HepG2 (cell line): ENCODE measurements around the gene TNFRSF11A. TPM values are rescaled to one million over a fixed set of nuclear protein-coding genes. Genes with fewer than 3 reads are reported as not detected.

Experiments
- ATAC-seq: fragments of 200-7000 bp; cut with Tn5 transposase; 3 replicates; pipeline ENCODE4 v1.9.1; 2020; ENCODE audit warnings: mild to moderate bottlenecking, moderate library complexity
- BruUV-seq: library from RNA; stranded (reverse); fragments of 400-500 nt; replicated peaks from 2 replicates; lab custom pipeline; 2021; lab: Mats Ljungman, UMichigan
- CTCF ChIA-PET: fragments of 300-600 bp; formaldehyde crosslinking; extraction: SDS; loops from one replicate; lab custom pipeline; 2021; ENCODE audit warnings: low total read pairs, inconsistent platforms, low intra/inter-chr PET ratio; lab: Yijun Ruan, JAX
- POLR2A ChIA-PET: fragments of 350-600 bp; sonication (Branson Sonifier 250); formaldehyde crosslinking; loops from one replicate; lab custom pipeline; 2020; ENCODE audit warnings: antibody characterized with exemption, inconsistent platforms; lab: Yijun Ruan, JAX
- DNase-seq: peaks from one replicate; pipeline ENCODE4 v3.0.0-alpha.2; 2015; ENCODE audit warnings: low spot score
- FAIRE-seq: peaks from 3 replicates; lab custom pipeline; 2011; peaks lifted over from hg19 to GRCh38; lab: Jason Lieb, UNC
- H2AFZ ChIP-seq: one replicate; pipeline ENCODE4 v1.6.1; 2011; ENCODE audit warnings: low read length, inconsistent platforms
- H3K27ac ChIP-seq: fragments of 300-600 bp; 3 replicates; pipeline ENCODE4 v1.8.0; 2011; ENCODE audit warnings: mixed run types, mild to moderate bottlenecking, mixed read lengths, low read length, inconsistent platforms; ENCODE audit not compliant: insufficient read depth; ENCODE audit errors: extremely low read length
- H3K27me3 ChIP-seq, 2 experiments: fragments of 200-600 bp in 1 of 2; 2 replicates in 1 of 2; 3 replicates in 1 of 2; pipeline versions ENCODE4 v1.6.0 to v1.8.0; 2011; ENCODE audit warnings: low read length in 2 of 2, mild to moderate bottlenecking in 2 of 2, moderate library complexity in 2 of 2, inconsistent platforms in 1 of 2; ENCODE audit not compliant: insufficient read depth in 2 of 2, control insufficient read depth in 1 of 2
- H3K36me3 ChIP-seq, 2 experiments: fragments of 200-600 bp in 1 of 2; replicated peaks in 1 of 2; 2 replicates in 1 of 2; 3 replicates in 1 of 2; pipeline versions ENCODE4 v1.5.1 to v1.8.0; 2011; ENCODE audit warnings: low read length in 2 of 2, inconsistent platforms in 1 of 2; ENCODE audit not compliant: insufficient read depth in 2 of 2, control insufficient read depth in 1 of 2
- H3K4me1 ChIP-seq: 2 replicates; pipeline ENCODE4 v1.5.1; 2012; ENCODE audit warnings: low read length, inconsistent platforms; ENCODE audit not compliant: insufficient read depth
- H3K4me2 ChIP-seq: 2 replicates; pipeline ENCODE4 v1.6.0; 2011; ENCODE audit warnings: low read depth, low read length, inconsistent platforms
- H3K4me3 ChIP-seq, 3 experiments: fragments of 200-600 bp in 1 of 3; sonication (generic), shearing (Covaris generic) in 1 of 3; replicated peaks in 1 of 3; 2 replicates each; pipeline ENCODE4 v1.5.1; 2011 to 2016; ENCODE audit warnings: low read length in 3 of 3, inconsistent platforms in 2 of 3, low read depth in 2 of 3, mild to moderate bottlenecking in 2 of 3, control low read depth in 1 of 3, mixed read lengths in 1 of 3; ENCODE audit not compliant: insufficient read depth in 1 of 3
- H3K79me2 ChIP-seq: one replicate; pipeline ENCODE4 v1.6.1; 2011; ENCODE audit warnings: low read length, inconsistent platforms; ENCODE audit not compliant: insufficient read depth
- H3K9ac ChIP-seq: 2 replicates; pipeline ENCODE4 v1.6.0; 2011; ENCODE audit warnings: mild to moderate bottlenecking, low read depth, low read length, inconsistent platforms; ENCODE audit not compliant: insufficient read depth
- H3K9me3 ChIP-seq: 2 replicates; pipeline ENCODE4 v1.5.1; 2012; ENCODE audit warnings: mild to moderate bottlenecking, low read length
- H4K20me1 ChIP-seq: 2 replicates; pipeline ENCODE4 v1.6.0; 2011; ENCODE audit warnings: inconsistent platforms, mild to moderate bottlenecking, low read length, moderate library complexity; ENCODE audit not compliant: insufficient read depth
- HDAC1 ChIP-seq: sonication (generic); formaldehyde crosslinking; IDR thresholded peaks from 2 replicates; pipeline ENCODE4 v1.5.1; 2020; ENCODE audit warnings: mild to moderate bottlenecking, missing genetic modification reagents
- HHEX ChIP-seq: IDR thresholded peaks from 2 replicates; pipeline ENCODE4 v1.6.1; 2016; ENCODE audit warnings: control low read depth
- HOMEZ ChIP-seq: IDR thresholded peaks from 2 replicates; pipeline ENCODE4 v1.6.1; 2016; ENCODE audit warnings: low read depth
- HOXA9 ChIP-seq: sonication (generic); formaldehyde crosslinking; IDR thresholded peaks from 2 replicates; pipeline ENCODE4 v1.8.1; 2022; ENCODE audit warnings: missing genetic modification reagents, mild to moderate bottlenecking, moderate library complexity, borderline replicate concordance
- SKI ChIP-seq: fragments of 450-650 bp; IDR thresholded peaks from one replicate; pipeline ENCODE4 v1.6.1; 2018; ENCODE audit warnings: mild to moderate bottlenecking; ENCODE audit not compliant: partially characterized antibody
- SUZ12 ChIP-seq: fragments of 150-350 bp; IDR thresholded peaks from 2 replicates; pipeline ENCODE4 v1.6.1; 2014; ENCODE audit warnings: low read depth, low read length
- SYNCRIP ChIP-seq: fragments of 200-400 bp; formaldehyde crosslinking; IDR thresholded peaks from 2 replicates; pipeline ENCODE4 v1.6.1; 2018; ENCODE audit warnings: mild to moderate bottlenecking, low read depth, low read length; ENCODE audit not compliant: insufficient read depth
- ZGPAT ChIP-seq: IDR thresholded peaks from 2 replicates; pipeline ENCODE4 v1.6.1; 2016; ENCODE audit warnings: mild to moderate bottlenecking
- ZNF563 ChIP-seq: sonication (generic); formaldehyde crosslinking; IDR thresholded peaks from 2 replicates; pipeline ENCODE4 v1.8.0; 2022; ENCODE audit warnings: mild to moderate bottlenecking, moderate library complexity, missing genetic modification reagents
- ZNF614 ChIP-seq: IDR thresholded peaks from 2 replicates; pipeline ENCODE4 v1.6.1; 2018; ENCODE audit warnings: missing biosample characterization, missing genetic modification reagents, inconsistent platforms, borderline replicate concordance
- ZNF816 ChIP-seq: sonication (generic); formaldehyde crosslinking; IDR thresholded peaks from 2 replicates; pipeline ENCODE4 v1.8.0; 2022; ENCODE audit warnings: missing genetic modification reagents, mild to moderate bottlenecking, borderline replicate concordance
- WGBS: methylation state at CpG from one replicate; pipeline ENCODE4 v1.1.6; 2017; ENCODE audit warnings: low lambda C conversion rate; 5-methylcytosine and 5-hydroxymethylcytosine counted together
- in situ Hi-C: cut with HindIII; loops from 2 replicates; pipeline ENCODE4 v1.10.0; 2017; ENCODE audit warnings: low pct_unique_long_range_greater_than_20kb; ENCODE audit not compliant: extremely low pct_ligation_motif_present
- intact Hi-C: fragments of 100-400 bp; cut with micrococcal nuclease; formaldehyde crosslinking; loops from one replicate; pipeline ENCODE4 v1.10.0; 2022; ENCODE audit not compliant: unreplicated experiment
- polyA plus RNA-seq, 8 experiments: library from polyadenylated mRNA; depleted of rRNA in 3 of 8; stranded (reverse) in 7 of 8; unstranded in 1 of 8; fragments of >200 nt; fragmentation: Illumina TruSeq in 4 of 8; extraction: Trizol in 4 of 8; gene quantifications; 2 replicates each; pipeline versions ENCODE4 v1.2.1 to v1.2.3, GENCODE V29; 2011 to 2016; ENCODE audit warnings: low read depth in 4 of 8, missing spikeins in 1 of 8, mixed read lengths in 1 of 8; ENCODE audit not compliant: insufficient read depth in 1 of 8
- total RNA-seq, 5 experiments: library from RNA; depleted of rRNA; stranded (reverse); fragments of >200 nt; fragmentation: Illumina TruSeq; extraction: Trizol; gene quantifications; 2 replicates each; pipeline ENCODE4 v1.2.3, GENCODE V29; 2016; ENCODE audit warnings: low read depth in 1 of 5

Gene TNFRSF11A
- total and polyA plus RNA-seq, 2 of the 13 experiments (the other 11 are each of a cell fraction or from before 2014, with no cell fraction given): 4.6 to 6.4 TPM

GRCh38 chr18:62330650-62331049 is 5.5 kb downstream of the TNFRSF11A start (continued):
- TF ChIP-seq ZGPAT (CRISPR knock-in tag): no peak
- no peak for TF ChIP-seq HHEX (CRISPR knock-in tag)
- no peak for TF ChIP-seq ZNF816 (CRISPR knock-in tag)
- no peak for TF ChIP-seq ZNF614
- TF ChIP-seq ZNF563: no peak

- ATAC-seq: no peak
- 98% methylated on average over 8 of the region's 8 CpGs for WGBS
- no TSS peak for BruUV-seq
- Histone ChIP-seq H3K36me3 (no peaks in the 10 kb centered on the region), H4K20me1 (no peaks in the 10 kb centered on the region), H3K4me1 (peaks cover 37% of the 10 kb centered on the region), H3K9ac (no peak overlapping the region), H3K27ac (no peak overlapping the region), H3K4me2 (no peak overlapping the region), H3K27me3 (no peaks in the 10 kb centered on the region), H3K9me3 (no peaks in the 10 kb centered on the region), H2AFZ (no peak overlapping the region), H3K79me2 (peaks cover 17% of the 10 kb centered on the region), H3K4me3 (no peak overlapping the region)
- POLR2A ChIA-PET: no interaction called here
- no peak for TF ChIP-seq SYNCRIP
- TF ChIP-seq SKI: no peak
- TF ChIP-seq HDAC1 (CRISPR knock-in tag): no peak
- no peak for TF ChIP-seq SUZ12
- no peak for TF ChIP-seq HOMEZ (CRISPR knock-in tag)
- no peak for TF ChIP-seq HOXA9 (CRISPR knock-in tag)
- in situ Hi-C loops: no loop called here
- FAIRE-seq: no peak
- CTCF ChIA-PET: no interaction called here
- intact Hi-C loops: no loop called here
- DNase-seq: no peak
These were observed 6.7 kb downstream of the TNFRSF11A start for GRCh38 chr18:62331581-62332356.
